ENCODE measurements around the gene COL23A1.

- TF ChIP-seq EZH2 (IDR thresholded peaks at IDR 0.05; ENCODE audit: low read length, unreplicated experiment) (no peak), CTCF (conservative IDR thresholded peaks at IDR 0.05; ENCODE audit: low read depth, low read length) (no peak)
Measured at GRCh38 chr5:178486239-178486641, 104.0 kb downstream of the COL23A1 start.

Data from PC-3 (cell line).